ENCODE data around the gene JCAD. TPM values are rescaled to one million over a fixed set of nuclear protein-coding genes. Genes with fewer than 3 reads are reported as not detected.
A peak's percentile ranks its signal among the peaks of the same experiment; 100 is the strongest.

The JCAD gene
- total and polyA plus RNA-seq, 2 donors (not counting 1 experiment from before 2014, with no cell fraction given), result 3.3 to 27.1 TPM

DNA sequence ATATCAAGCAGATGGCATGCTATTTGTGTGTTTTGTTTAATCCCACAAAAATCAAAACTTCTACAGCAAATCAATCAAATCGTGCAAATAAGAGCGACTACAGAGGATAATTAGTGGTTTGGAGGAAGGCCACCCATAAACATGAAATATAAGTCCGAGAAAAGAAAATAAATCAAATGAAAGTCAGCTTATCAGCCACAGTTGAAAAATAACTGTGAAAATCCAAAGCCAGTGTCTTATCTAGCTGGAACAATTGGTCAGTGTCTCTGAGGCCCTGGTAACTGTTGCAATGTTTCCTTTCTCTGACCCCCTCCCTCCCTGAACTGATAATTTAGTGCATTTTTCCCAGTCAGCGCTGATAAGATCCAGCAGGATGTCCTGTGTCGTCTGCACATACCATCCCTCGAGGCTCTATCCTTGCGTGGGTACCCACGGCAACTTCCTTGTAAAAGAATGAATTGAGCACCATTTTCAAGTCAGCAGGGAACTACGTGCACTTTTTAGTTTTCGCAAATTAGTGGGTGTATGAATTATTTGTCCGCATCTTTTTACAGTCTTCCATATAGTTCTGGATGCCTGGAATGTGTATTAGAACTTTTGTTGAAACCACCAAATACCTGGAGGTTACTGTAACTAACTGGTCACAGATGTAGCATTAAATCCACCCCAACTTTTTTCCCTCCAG lies 10.8 kb upstream of the JCAD start:
- Histone ChIP-seq H3K9ac (ENCODE audit: insufficient read depth, low read length) (no peak overlapping the region), H3K4me1 (ENCODE audit: control insufficient read depth, extremely low read depth, insufficient read depth, low read length) (no peaks in the 10 kb centered on the region), H2AFZ (ENCODE audit: low read length) (no peak overlapping the region), H3K4me2 (ENCODE audit: extremely low read depth, insufficient read depth, low read length) (no peak overlapping the region), H3K36me3 (ENCODE audit: control insufficient read depth, insufficient read depth, low read length) (no peaks in the 10 kb centered on the region), H3K79me2 (ENCODE audit: control insufficient read depth, insufficient read depth, low read length) (no peaks in the 10 kb centered on the region), H3K27me3 (ENCODE audit: control insufficient read depth, insufficient read depth, low read length) (no peaks in the 10 kb centered on the region), H3K4me3 (replicated peaks in 1 of 4; ENCODE audit: control extremely low read depth in 1 of 4, insufficient read depth in 1 of 4, low read depth in 3 of 4, low read length in 4 of 4) (no peak overlapping the region), H3K9me3 (ENCODE audit: control insufficient read depth, insufficient read depth, low read depth, low read length) (no peaks in the 10 kb centered on the region), H4K20me1 (ENCODE audit: control insufficient read depth, extremely low read depth, insufficient read depth, low read length) (no peaks in the 10 kb centered on the region), H3K27ac (ENCODE audit: insufficient read depth, low read length) (no peak overlapping the region)
- peak in 1 of 2 donors; percentile 75 for DNase-seq (ENCODE audit: low read depth in 2 of 2)
- TF ChIP-seq, protein P1, sequence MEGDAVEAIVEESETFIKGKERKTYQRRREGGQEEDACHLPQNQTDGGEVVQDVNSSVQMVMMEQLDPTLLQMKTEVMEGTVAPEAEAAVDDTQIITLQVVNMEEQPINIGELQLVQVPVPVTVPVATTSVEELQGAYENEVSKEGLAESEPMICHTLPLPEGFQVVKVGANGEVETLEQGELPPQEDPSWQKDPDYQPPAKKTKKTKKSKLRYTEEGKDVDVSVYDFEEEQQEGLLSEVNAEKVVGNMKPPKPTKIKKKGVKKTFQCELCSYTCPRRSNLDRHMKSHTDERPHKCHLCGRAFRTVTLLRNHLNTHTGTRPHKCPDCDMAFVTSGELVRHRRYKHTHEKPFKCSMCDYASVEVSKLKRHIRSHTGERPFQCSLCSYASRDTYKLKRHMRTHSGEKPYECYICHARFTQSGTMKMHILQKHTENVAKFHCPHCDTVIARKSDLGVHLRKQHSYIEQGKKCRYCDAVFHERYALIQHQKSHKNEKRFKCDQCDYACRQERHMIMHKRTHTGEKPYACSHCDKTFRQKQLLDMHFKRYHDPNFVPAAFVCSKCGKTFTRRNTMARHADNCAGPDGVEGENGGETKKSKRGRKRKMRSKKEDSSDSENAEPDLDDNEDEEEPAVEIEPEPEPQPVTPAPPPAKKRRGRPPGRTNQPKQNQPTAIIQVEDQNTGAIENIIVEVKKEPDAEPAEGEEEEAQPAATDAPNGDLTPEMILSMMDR (conservative IDR thresholded peaks at IDR 0.05 in 1 of 2, IDR thresholded peaks at IDR 0.05 in 1 of 2; ENCODE audit: low read depth in 1 of 2, low read length in 2 of 2), result no peak
- no peak for TF ChIP-seq EZH2 (IDR thresholded peaks at IDR 0.05; ENCODE audit: low read length, missing control alignments)

- Histone ChIP-seq H3K9ac (ENCODE audit: insufficient read depth, low read length) (no peak overlapping the region), H2AFZ (ENCODE audit: low read length) (no peak overlapping the region), H3K27ac (ENCODE audit: insufficient read depth, low read length) (no peak overlapping the region), H3K27me3 (ENCODE audit: control insufficient read depth, insufficient read depth, low read length) (no peaks in the 10 kb centered on the region), H3K4me2 (ENCODE audit: extremely low read depth, insufficient read depth, low read length) (no peak overlapping the region), H3K79me2 (ENCODE audit: control insufficient read depth, insufficient read depth, low read length) (no peaks in the 10 kb centered on the region), H4K20me1 (ENCODE audit: control insufficient read depth, extremely low read depth, insufficient read depth, low read length) (no peaks in the 10 kb centered on the region), H3K4me1 (ENCODE audit: control insufficient read depth, extremely low read depth, insufficient read depth, low read length) (no peaks in the 10 kb centered on the region), H3K4me3 (replicated peaks in 1 of 4; ENCODE audit: control extremely low read depth in 1 of 4, insufficient read depth in 1 of 4, low read depth in 3 of 4, low read length in 4 of 4) (no peak overlapping the region), H3K9me3 (ENCODE audit: control insufficient read depth, insufficient read depth, low read depth, low read length) (no peaks in the 10 kb centered on the region), H3K36me3 (ENCODE audit: control insufficient read depth, insufficient read depth, low read length) (no peaks in the 10 kb centered on the region)
- peak in 1 of 2 donors; percentile 56 for DNase-seq (ENCODE audit: low read depth in 2 of 2)
- TF ChIP-seq, protein P1 (conservative IDR thresholded peaks at IDR 0.05 in 1 of 2, IDR thresholded peaks at IDR 0.05 in 1 of 2; ENCODE audit: low read depth in 1 of 2, low read length in 2 of 2), result no peak
Measured at GRCh38 chr10:30068492-30069223, 9.3 kb upstream of the JCAD start.

- Histone ChIP-seq H4K20me1 (ENCODE audit: control insufficient read depth, extremely low read depth, insufficient read depth, low read length) (no peaks in the 10 kb centered on the region), H3K4me3 (replicated peaks in 1 of 4; ENCODE audit: control extremely low read depth in 1 of 4, insufficient read depth in 1 of 4, low read depth in 3 of 4, low read length in 4 of 4) (no peak overlapping the region), H3K27me3 (ENCODE audit: control insufficient read depth, insufficient read depth, low read length) (no peaks in the 10 kb centered on the region), H3K27ac (ENCODE audit: insufficient read depth, low read length) (no peak overlapping the region), H3K9me3 (ENCODE audit: control insufficient read depth, insufficient read depth, low read depth, low read length) (no peaks in the 10 kb centered on the region), H3K4me1 (ENCODE audit: control insufficient read depth, extremely low read depth, insufficient read depth, low read length) (peaks cover 8% of the 10 kb centered on the region), H3K9ac (ENCODE audit: insufficient read depth, low read length) (no peak overlapping the region), H3K79me2 (ENCODE audit: control insufficient read depth, insufficient read depth, low read length) (no peaks in the 10 kb centered on the region), H3K4me2 (ENCODE audit: extremely low read depth, insufficient read depth, low read length) (no peak overlapping the region), H2AFZ (ENCODE audit: low read length) (no peak overlapping the region), H3K36me3 (ENCODE audit: control insufficient read depth, insufficient read depth, low read length) (no peaks in the 10 kb centered on the region)
- TF ChIP-seq, protein P1 (conservative IDR thresholded peaks at IDR 0.05 in 1 of 2, IDR thresholded peaks at IDR 0.05 in 1 of 2; ENCODE audit: low read depth in 1 of 2, low read length in 2 of 2), result no peak
- no peak for TF ChIP-seq EZH2 (IDR thresholded peaks at IDR 0.05; ENCODE audit: low read length, missing control alignments)
- DNase-seq (ENCODE audit: low read depth in 2 of 2), result peak; percentile 48 to 66
Measured at GRCh38 chr10:30063099-30063498, 3.7 kb upstream of the JCAD start.
